Measurements from ENCODE around the gene TUG1. TPM values are rescaled to one million over a fixed set of nuclear protein-coding genes. Genes with fewer than 3 reads are reported as not detected.

The TUG1 gene
- 58.4 and 63.7 TPM in 2 replicates for total RNA-seq

DNA sequence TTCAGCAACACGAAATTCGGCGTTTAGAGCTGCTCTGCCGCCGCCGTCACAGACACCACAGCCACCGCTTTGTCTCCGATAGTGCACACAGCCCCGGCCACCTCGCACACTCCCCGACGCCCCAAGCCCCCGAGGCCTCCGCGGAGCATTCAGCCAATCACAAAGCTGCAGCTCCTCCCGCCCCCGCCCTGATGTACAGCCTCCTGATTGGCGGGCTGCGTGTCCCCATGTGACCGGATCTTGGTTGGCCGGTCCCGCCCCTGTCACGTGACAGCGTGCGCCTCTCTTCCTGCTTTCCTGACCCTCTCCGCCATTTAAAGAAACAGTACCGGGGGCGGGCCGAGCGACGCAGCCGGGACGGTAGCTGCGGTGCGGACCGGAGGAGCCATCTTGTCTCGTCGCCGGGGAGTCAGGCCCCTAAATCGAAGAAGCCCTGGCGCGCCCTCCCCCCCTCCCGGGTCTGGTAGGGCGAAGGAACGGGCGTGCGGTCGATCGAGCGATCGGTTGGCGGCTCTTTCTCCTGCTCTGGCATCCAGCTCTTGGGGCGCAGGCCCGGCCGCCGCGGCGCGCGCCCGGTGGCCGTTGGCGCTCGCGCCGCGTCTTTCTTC is at the start of gene TUG1:
Gene TUG1 (plus strand): TSS at position 342 of the 608 bp plus-strand sequence.

GRCh38 chr22:30968015-30968923 is 796 bp upstream of the TUG1 start, which contains the start of gene MORC2:
MORC2 (minus strand) TSS chr22:30968774; CDS start chr22:30967889, 885 bp downstream.

Other genes starting within 250 kb of the TUG1 start
- gene MORC2, start 491 bp upstream of the TUG1 start, total RNA-seq: 27.2 and 31.8 TPM in 2 replicates
- 89.5 and 90.9 TPM in 2 replicates for gene SMTN, start 112.1 kb downstream of the TUG1 start, total RNA-seq
- gene SELENOM, start 138.3 kb downstream of the TUG1 start, total RNA-seq: 145 and 156 TPM in 2 replicates
- 0.26 and 0.46 TPM in 2 replicates for gene INPP5J, start 153.7 kb downstream of the TUG1 start, total RNA-seq
- gene PLA2G3, start 171.2 kb downstream of the TUG1 start, total RNA-seq: not detected in 2 replicates
- gene RNF185, start 190.9 kb downstream of the TUG1 start, total RNA-seq: 42.2 and 45.2 TPM in 2 replicates
- gene LIMK2, start 243.0 kb downstream of the TUG1 start, total RNA-seq: 22.8 and 125 TPM in 2 replicates

All from smooth muscle cell of the pulmonary artery (primary cell).